Mucosa of gallbladder (tissue), 1 donor: Measurements from ENCODE around the gene PSKH1. TPM values are rescaled to one million over a fixed set of nuclear protein-coding genes. Genes with fewer than 3 reads are reported as not detected.

Experiments
- DNase-seq: peaks from one replicate; pipeline ENCODE4 v3.0.0-alpha.2; 2020; ENCODE audit warnings: low spot score
- total RNA-seq: library from RNA; stranded (reverse); gene quantifications from one replicate; pipeline ENCODE4 v1.2.1, GENCODE V29; 2021
- donor health status: DM: no; HTN: no; CAD: no.

PSKH1 gene
- total RNA-seq, 1 donor from 2014 or later, result 31.6 TPM

- no peak for DNase-seq
Measured at GRCh38 chr16:67865318-67865717, 27.7 kb upstream of the PSKH1 start.

GRCh38 chr16:67868290-67868689 is 24.8 kb upstream of the PSKH1 start:
- no peak for DNase-seq

GRCh38 chr16:67869653-67870052 is 23.4 kb upstream of the PSKH1 start:
- no peak for DNase-seq

- DNase-seq, result no peak
Measured at GRCh38 chr16:67871256-67871655, 21.8 kb upstream of the PSKH1 start.

- no peak for DNase-seq
Measured at GRCh38 chr16:67872131-67872630, 20.9 kb upstream of the PSKH1 start.

GRCh38 chr16:67872631-67873434 is 20.2 kb upstream of the PSKH1 start, which contains the start of gene EDC4:
EDC4 (plus strand) TSS chr16:67873052; CDS start chr16:67873262, 210 bp downstream.
- DNase-seq, result peak; percentile 73

- DNase-seq, result no peak
Measured at GRCh38 chr16:67873435-67874370, 19.4 kb upstream of the PSKH1 start.

GRCh38 chr16:67874372-67874771 is 18.7 kb upstream of the PSKH1 start:
- DNase-seq, result no peak

GRCh38 chr16:67877064-67877463 is 16.0 kb upstream of the PSKH1 start:
- no peak for DNase-seq

- no peak for DNase-seq
Measured at GRCh38 chr16:67878232-67878631, 14.8 kb upstream of the PSKH1 start.

GRCh38 chr16:67878846-67879245 is 14.2 kb upstream of the PSKH1 start:
- no peak for DNase-seq

- DNase-seq, result no peak
Measured at GRCh38 chr16:67879462-67879861, 13.6 kb upstream of the PSKH1 start.

GRCh38 chr16:67879936-67880335 is 13.1 kb upstream of the PSKH1 start:
- no peak for DNase-seq

- no peak for DNase-seq
Measured at GRCh38 chr16:67880584-67880983, 12.5 kb upstream of the PSKH1 start.

- no peak for DNase-seq
Measured at GRCh38 chr16:67881621-67882161, 11.4 kb upstream of the PSKH1 start.

GRCh38 chr16:67882374-67883145 is 10.5 kb upstream of the PSKH1 start:
- DNase-seq, result no peak

GRCh38 chr16:67883146-67883871 is 9.7 kb upstream of the PSKH1 start:
- no peak for DNase-seq

- DNase-seq, result peak; percentile 27
Measured at GRCh38 chr16:67883872-67884261, 9.2 kb upstream of the PSKH1 start.

- DNase-seq, result peak; percentile 84
Measured at GRCh38 chr16:67884684-67885083, 8.4 kb upstream of the PSKH1 start, which contains the start of gene NRN1L. NRN1L (plus strand) TSS chr16:67884885; CDS start chr16:67884904, 19 bp downstream.

GRCh38 chr16:67885545-67885944 is 7.5 kb upstream of the PSKH1 start:
- DNase-seq, result no peak

GRCh38 chr16:67885976-67886375 is 7.1 kb upstream of the PSKH1 start:
- no peak for DNase-seq
